Bronchial epithelial cell (primary cell): ENCODE results near the gene CDC37L1. TPM values are rescaled to one million over a fixed set of nuclear protein-coding genes. Genes with fewer than 3 reads are reported as not detected.
"Not testable (repeated sequence)": the region's sequence is repeated elsewhere in the genome, so short reads cannot be mapped to it uniquely, and the experiment has no call there.

Source experiments
- DNase-seq: peaks from one replicate; pipeline ENCODE4 v3.0.0-alpha.2; 2010; ENCODE audit warnings: low read depth
- FAIRE-seq: peaks from 2 replicates; lab custom pipeline; 2011; peaks lifted over from hg19 to GRCh38; lab: Jason Lieb, UNC
- H3K27me3 ChIP-seq: 2 replicates; pipeline ENCODE4 v1.5.1; 2011; ENCODE audit warnings: low read length; ENCODE audit not compliant: control insufficient read depth, insufficient read depth
- H3K36me3 ChIP-seq: 2 replicates; pipeline ENCODE4 v1.5.1; 2011; ENCODE audit warnings: low read length; ENCODE audit not compliant: control insufficient read depth, insufficient read depth
- H3K4me3 ChIP-seq: 2 replicates; pipeline ENCODE4 v1.5.1; 2011; ENCODE audit warnings: mild to moderate bottlenecking, low read depth, low read length, control low read depth
- CTCF ChIP-seq: IDR thresholded peaks from 2 replicates; pipeline ENCODE4 v1.5.1; 2011; ENCODE audit warnings: mild to moderate bottlenecking, moderate library complexity, low read length, control low read depth, inconsistent platforms; ENCODE audit not compliant: insufficient read depth, severe bottlenecking
- total RNA-seq: library from RNA; depleted of rRNA; stranded (reverse); fragments of >200 nt; gene quantifications from 2 replicates; pipeline ENCODE4 v1.2.1, GENCODE V29; 2014

The CDC37L1 gene
- total RNA-seq, 1 donor from 2014 or later, result 14.0 TPM

GRCh38 chr9:4742246-4742645 lies 62.9 kb downstream of the CDC37L1 start:
- no peak for TF ChIP-seq CTCF
- Histone ChIP-seq H3K4me3 (peak overlapping the region; percentile 71), H3K27me3 (no peaks in the 10 kb centered on the region), H3K36me3 (no peaks in the 10 kb centered on the region)
- peak; percentile 53 for DNase-seq
- no peak for FAIRE-seq

- no peaks in the 10 kb centered on the region for H3K27me3 ChIP-seq
- H3K4me3 ChIP-seq, result no peak overlapping the region
- FAIRE-seq (no peak), DNase-seq (peak; percentile 90)
- no peaks in the 10 kb centered on the region for H3K36me3 ChIP-seq
- no peak for TF ChIP-seq CTCF
Measured at GRCh38 chr9:4743131-4743875, 63.9 kb downstream of the CDC37L1 start.

- DNase-seq, result no peak
- TF ChIP-seq CTCF, result no peak
- FAIRE-seq, result no peak
- Histone ChIP-seq H3K4me3 (no peak overlapping the region), H3K36me3 (no peaks in the 10 kb centered on the region), H3K27me3 (no peaks in the 10 kb centered on the region)
Measured at GRCh38 chr9:4746278-4747030, 67.1 kb downstream of the CDC37L1 start.

- FAIRE-seq (no peak), DNase-seq (no peak)
- TF ChIP-seq CTCF, result no peak
- no peak overlapping the region for H3K4me3 ChIP-seq
- no peaks in the 10 kb centered on the region for H3K27me3 ChIP-seq
- no peaks in the 10 kb centered on the region for H3K36me3 ChIP-seq
Measured at GRCh38 chr9:4748612-4749011, 69.2 kb downstream of the CDC37L1 start.

GRCh38 chr9:4750023-4750673 lies 70.8 kb downstream of the CDC37L1 start:
- DNase-seq (peak; percentile 47), FAIRE-seq (peak; percentile 81)
- peak; percentile 44 for TF ChIP-seq CTCF
- Histone ChIP-seq H3K36me3 (no peaks in the 10 kb centered on the region), H3K27me3 (no peaks in the 10 kb centered on the region), H3K4me3 (no peak overlapping the region)

GRCh38 chr9:4754530-4754929 lies 75.2 kb downstream of the CDC37L1 start:
- H3K36me3 ChIP-seq, DNase-seq, H3K27me3 ChIP-seq, FAIRE-seq, H3K4me3 ChIP-seq: not testable (repeated sequence)
